CD4-positive, alpha-beta T cell treated with Interleukin-10 for 1 hour (primary cell): ENCODE data around the gene BLMH.
"Not testable (repeated sequence)": the region's sequence is repeated elsewhere in the genome, so short reads cannot be mapped to it uniquely, and the experiment has no call there.

Experiments used
- DNase-seq: peaks from one replicate; pipeline ENCODE4 v3.0.0-alpha.2; 2020

The BLMH gene

GRCh38 chr17:30244853-30245385 lies 46.8 kb downstream of the BLMH start:
- DNase-seq = no peak

GRCh38 chr17:30243568-30243967 lies 48.2 kb downstream of the BLMH start:
- no peak for DNase-seq

DNA sequence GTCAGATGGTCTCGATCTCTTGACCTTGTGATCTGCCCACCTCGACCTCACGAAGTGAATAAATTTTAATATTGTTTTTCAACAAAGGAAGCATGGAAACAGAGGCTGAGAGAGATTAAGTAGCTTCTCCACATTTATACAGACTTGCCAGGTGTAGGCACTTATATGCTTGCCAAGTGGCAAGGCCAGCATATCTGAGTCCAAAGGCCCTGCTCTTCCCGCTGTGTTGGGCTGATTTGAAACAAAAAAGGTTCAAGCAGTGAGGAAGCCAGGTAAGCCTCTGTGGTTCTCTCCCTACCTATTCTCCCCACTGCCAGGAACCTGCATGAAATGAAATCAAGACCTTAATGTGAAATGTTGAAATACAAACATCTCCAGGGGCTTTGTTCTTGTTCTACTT lies 48.7 kb downstream of the BLMH start:
- DNase-seq = no peak

DNA sequence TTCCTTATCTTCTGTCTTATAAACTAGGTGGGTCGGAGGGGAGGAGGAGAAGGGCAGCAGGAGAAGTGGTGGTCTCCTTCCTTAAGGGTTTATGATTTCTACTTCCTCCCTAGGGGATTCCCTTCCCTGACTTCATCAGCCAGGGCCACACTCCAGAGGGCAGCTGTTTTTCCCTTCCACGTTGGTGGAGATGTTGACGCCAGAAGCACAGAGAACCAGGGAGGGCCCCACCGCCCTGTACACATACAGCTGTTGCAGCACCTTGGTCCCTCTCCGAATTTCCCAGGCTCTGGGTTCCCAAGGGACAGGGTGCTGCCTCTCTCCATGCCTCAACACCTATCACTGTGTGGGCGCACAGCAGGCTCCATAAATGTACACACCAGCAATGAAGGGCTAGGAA lies 50.7 kb downstream of the BLMH start:
- no peak for DNase-seq

DNA sequence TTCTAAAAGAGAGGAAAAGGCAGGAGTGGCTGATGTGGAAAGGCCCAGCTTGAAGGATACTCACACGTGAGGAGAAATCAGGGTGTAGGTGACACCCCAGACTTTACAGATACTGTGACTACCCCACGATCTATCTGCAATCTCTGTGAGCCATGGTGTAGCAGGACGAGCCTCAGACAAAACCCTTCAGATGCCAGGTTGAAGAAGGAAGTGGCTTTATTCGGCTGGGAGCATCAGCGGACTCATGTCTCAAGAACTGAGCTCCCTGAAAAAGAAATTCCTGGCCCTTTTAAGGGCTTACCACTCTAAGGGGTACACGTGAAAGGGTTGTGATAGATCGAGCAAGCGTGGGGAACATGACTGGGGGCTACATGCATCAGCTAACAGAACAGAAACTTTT lies 51.6 kb downstream of the BLMH start:
- DNase-seq = no peak

GRCh38 chr17:30239089-30239462 lies 52.7 kb downstream of the BLMH start:
- DNase-seq = no peak

DNA sequence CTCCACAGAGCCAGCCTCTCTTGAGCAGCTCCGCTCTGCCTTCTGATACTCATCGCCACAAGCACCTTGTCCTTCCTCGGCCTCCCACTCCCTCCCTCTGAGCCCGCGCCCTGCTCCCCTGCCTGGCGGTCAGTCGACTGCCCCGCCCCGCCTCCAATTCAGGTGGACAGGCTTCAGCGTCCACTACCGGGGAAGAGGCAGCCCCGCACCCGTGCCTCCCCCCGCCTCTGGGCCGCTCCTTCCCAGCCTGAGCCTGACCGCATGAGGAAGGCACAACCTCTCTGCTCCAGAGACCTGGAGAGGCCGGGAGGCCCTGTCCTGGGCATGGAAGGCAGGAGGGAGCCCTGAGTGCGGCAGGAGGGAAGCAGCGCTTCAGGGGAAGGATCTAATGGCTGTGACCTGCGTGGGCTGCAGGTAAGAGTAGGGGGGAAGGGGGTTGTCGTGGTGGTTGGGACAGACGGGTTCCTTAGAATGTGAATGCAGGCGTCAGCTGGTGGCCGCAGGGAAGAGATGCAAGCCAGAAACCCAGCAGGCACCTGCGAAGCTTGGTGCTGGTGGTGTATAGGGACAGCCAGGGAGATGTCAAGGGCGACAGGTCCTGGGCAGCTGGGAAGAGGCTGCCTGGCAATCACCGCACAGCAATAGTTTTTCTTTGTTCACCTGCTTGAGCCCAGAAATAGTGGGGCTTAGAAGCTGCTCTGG lies 53.2 kb downstream of the BLMH start:
- DNase-seq = no peak

DNA sequence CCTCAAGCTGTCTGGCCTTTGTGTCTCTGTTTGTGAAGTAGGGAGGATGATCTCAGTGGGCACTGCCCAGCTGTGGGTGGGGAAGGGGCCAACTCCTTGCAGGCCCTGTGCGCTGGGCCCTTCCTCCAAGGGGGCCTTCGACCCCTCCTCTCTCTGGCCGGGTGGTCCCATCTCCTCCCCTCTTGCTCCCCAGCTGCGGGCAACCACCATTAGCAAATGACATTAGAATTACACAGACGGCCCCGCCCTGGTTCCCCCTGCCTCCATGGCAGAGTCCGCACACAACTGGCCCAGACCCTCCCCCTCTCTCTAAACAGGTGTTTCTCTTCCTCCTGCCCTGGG lies 53.8 kb downstream of the BLMH start:
- no peak for DNase-seq

DNA sequence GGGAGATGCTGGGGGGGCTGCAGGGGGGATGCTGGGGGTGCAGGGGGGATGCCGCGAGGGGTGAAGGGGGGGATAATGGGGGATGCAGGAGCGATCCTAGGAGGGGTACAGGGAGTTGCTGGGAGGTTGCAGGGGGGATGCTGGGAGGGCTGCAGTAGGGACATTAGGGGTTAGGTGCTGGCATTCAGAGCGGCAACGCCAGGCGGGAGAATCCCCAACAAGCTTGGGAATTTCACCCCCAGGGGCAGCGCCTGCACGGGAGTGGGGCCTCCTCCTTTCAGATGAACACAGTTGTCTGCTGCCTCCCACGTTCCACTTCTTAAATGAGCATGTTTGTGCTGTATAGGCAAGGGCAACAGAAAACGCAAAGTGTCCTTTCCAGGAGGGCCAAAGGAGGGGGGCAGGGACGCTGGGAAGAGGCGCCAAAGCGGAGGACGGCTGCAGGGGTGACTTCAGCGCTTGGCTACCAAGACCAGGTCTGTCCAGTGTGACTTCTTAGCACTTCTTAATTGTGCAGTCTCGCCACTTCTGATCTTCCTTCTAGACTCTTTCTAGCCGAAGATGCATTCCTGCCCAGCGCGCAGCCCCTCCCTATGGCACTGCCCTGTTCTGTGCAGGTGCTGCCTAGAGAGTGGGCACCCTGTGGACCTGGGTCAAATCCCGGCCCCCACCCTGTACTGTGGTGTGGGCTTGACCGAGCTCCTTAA lies 54.3 kb downstream of the BLMH start:
- no peak for DNase-seq

GRCh38 chr17:30236766-30237165 lies 55.0 kb downstream of the BLMH start:
- DNase-seq = no peak

- DNase-seq = no peak
Observed at GRCh38 chr17:30236297-30236624, 55.5 kb downstream of the BLMH start.

DNA sequence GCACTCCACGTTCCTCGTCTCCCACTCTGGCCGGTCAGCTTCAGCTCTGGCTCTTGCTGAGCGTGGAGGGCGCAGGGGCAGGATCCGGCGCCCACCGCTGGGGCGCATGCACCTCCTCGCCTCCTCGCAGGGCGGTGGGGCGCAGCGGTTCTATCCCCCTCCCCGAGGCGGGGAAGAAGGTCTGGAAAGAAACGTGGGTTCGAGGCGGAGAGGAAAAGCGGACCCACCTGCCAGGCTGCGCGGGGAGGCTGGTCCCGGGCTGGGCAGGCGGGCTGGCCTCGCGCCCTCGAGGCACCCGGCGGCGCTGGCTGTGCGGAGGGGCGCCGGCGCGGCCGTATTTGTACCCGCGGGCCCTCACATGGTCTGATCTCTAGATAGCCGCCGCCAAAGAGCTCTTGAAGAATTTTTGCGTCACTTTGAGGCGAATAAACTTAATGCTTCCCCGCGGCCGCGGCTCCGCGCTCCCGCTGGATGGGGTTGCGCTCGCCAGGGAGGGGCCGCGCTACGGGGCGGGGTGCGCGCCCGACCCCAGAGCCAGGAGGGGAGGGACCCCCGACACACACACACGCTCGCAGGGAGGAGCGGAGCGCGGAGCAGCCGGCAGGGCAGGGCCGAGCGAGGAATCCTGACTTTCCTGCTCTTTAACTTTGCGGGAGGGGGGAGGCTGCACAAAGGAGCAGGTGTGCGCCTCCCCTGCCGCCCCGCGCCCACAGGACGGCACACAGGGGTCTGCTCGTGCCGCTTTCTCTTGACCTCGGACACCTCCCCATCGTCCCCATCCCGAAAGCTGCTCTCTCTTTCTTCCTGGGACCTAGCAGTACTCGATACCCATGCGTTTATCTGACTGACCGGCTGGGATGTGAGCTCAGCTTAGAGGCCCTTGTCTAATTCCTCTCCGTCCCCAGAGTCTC lies 56.1 kb downstream of the BLMH start, which contains the start of gene SLC6A4:
Gene SLC6A4 (minus strand): TSS at position 312 of the 911 bp plus-strand sequence. CDS start 13,739 bp downstream, outside the sequence.
- DNase-seq = no peak

DNA sequence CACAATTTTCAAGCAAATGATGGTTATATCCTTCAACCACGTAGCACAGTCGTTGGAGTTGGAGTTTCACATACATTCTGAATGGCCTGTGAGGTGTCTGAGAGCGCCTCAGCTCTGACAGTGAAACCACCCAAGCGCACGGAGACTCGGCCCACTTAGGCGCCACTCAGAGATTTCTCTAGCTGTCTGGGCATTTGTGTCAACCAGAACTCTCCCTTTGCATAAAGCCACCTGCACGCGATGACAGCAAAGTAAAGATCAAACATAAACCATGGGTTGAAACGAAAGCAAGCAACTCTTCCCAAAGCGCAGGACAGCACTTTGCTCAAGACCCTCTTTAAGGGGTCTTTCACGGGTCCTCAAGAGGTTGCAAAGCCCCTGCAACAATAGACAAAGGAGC lies 56.8 kb downstream of the BLMH start:
- DNase-seq = no peak

DNA sequence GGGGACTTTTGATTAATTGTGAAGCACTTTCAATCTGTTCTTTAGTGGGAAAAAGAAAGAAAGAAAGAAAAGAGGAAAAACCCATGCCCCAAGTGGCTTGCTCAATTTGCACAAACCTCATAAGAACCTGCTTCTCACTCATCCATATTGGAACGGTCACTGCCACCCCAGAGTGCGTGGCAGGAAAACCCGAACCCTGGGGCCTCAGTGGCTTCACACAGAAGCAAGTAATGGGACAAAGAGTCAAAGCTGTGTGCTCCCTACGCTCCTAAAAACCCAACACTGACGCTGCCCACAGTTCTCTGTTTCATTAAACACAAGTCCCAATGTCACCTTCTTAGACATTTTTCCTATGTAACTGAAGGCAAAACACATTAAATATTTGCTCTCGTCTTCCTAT lies 57.4 kb downstream of the BLMH start:
- DNase-seq = no peak

- DNase-seq = no peak
Observed at GRCh38 chr17:30232824-30233427, 58.8 kb downstream of the BLMH start.

DNA sequence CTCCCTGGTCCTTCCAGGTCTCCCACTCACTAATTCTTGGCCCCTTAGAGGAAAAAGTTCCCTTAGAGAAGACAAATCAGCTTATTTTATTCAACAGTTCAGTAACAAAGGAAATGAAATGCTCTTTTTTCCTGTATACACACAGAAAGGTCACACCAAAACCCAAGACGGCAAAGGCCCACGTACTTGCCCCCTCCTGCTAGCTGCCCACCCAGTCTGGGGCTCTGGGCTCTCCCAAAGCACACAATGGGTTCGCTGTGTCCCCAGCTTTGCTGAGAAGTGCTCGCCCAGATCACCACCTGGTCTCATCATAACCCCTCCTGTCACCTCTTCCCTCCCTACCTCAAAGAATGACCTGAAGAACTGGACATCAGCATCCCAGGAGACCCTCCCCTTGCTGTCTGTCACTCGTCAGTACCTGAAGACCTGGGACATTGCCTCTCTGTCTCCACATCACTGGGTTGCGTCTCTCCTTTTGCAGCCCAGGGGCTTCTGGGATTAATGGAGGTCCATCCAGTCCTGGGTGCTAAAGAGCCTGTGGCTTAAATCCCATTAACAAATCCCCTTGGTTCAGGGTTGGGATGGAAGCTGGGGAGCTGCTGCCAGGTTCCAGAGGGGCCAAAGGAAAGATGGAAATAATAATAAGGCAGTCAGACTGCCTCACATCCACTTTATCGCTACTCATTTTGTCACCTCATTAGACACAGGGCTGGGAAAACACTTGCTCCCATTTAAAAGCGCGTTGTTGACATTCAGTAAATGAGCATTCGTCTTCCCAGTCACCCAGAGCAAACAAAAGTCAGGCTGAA lies 59.5 kb downstream of the BLMH start:
- DNase-seq = no peak

- DNase-seq = no peak
Observed at GRCh38 chr17:30230596-30231125, 61.1 kb downstream of the BLMH start.

DNA sequence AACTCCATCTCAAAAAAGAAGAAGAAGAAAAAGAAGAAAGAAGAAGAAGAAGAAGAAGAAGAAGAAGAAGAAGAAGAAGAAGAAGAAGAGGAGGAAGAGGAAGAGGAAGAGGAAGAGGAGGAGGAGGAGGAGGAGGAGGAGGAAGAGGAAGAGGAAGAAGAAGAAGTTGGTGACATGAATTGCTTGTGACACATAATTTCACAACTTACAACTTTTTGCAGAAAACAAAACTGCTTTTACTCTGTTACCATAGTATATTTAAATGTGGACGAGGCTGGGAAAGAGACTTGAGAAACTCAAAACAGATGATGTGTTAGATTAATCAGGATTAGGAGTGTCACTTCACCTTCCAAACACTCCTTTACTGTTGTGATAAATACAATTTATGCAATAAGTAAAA lies 61.7 kb downstream of the BLMH start:
- not testable (repeated sequence) for DNase-seq

GRCh38 chr17:30229012-30229411 lies 62.7 kb downstream of the BLMH start:
- no peak for DNase-seq

DNA sequence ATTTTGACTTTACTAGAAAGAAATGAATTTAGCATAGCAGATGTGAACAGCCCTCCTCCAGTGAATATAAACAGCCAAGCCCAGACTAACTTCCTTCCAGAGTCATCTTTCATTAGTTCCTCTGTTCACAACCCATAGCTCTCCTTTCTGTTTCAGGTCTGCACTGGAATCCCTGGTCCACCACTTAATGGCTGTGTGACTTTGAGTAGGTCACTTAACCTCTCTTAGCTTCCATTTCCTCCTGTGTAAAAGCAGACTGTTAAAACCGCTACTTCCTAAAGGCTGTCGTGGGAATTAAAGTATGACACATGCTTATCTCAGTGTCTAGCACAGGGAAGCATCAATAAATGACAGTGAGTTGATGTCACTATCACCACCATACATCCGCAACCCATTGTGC lies 63.7 kb downstream of the BLMH start:
- DNase-seq = no peak

GRCh38 chr17:30226878-30227277 lies 64.9 kb downstream of the BLMH start:
- DNase-seq = no peak
